Measurements from ENCODE around the gene OAS3. TPM values are rescaled to one million over a fixed set of nuclear protein-coding genes. Genes with fewer than 3 reads are reported as not detected.

The OAS3 gene
- total RNA-seq, 1 donor from 2014 or later, result 7.0 TPM

- no peak for TF ChIP-seq CTCF (IDR thresholded peaks at IDR 0.05)
Measured at GRCh38 chr12:112964067-112964670, 25.9 kb downstream of the OAS3 start.

GRCh38 chr12:112964915-112965314 lies 26.6 kb downstream of the OAS3 start:
- no peak overlapping the region for H3K4me3 ChIP-seq
- peaks cover 18 to 27% of the 10 kb centered on the region in 2 donors for H3K36me3 ChIP-seq
- intact Hi-C loops (cut with DNase I), result no loop called here
- TF ChIP-seq CTCF (IDR thresholded peaks at IDR 0.05), result no peak
- no peak overlapping the region for H3K27ac ChIP-seq
- H3K4me1 ChIP-seq, result no peaks in the 10 kb centered on the region
- no peak for DNase-seq (ENCODE audit: low spot score in 2 of 2)
- H3K9me3 ChIP-seq, result no peaks in the 10 kb centered on the region
- H3K27me3 ChIP-seq, result no peaks in the 10 kb centered on the region

More at GRCh38 chr12:112964067-112964670, 25.9 kb downstream of the OAS3 start:
- intact Hi-C loops (cut with DNase I), result no loop called here
- Histone ChIP-seq H3K27me3 (no peaks in the 10 kb centered on the region), H3K4me1 (no peaks in the 10 kb centered on the region), H3K4me3 (no peak overlapping the region), H3K36me3 (peaks cover 18 to 22% of the 10 kb centered on the region in 2 donors), H3K27ac (no peak overlapping the region), H3K9me3 (no peaks in the 10 kb centered on the region)
- DNase-seq (ENCODE audit: low spot score in 2 of 2), result no peak

- Histone ChIP-seq H3K27ac (no peak overlapping the region), H3K4me3 (no peak overlapping the region), H3K27me3 (no peaks in the 10 kb centered on the region), H3K4me1 (no peaks in the 10 kb centered on the region), H3K36me3 (peaks cover 18 to 27% of the 10 kb centered on the region in 2 donors), H3K9me3 (no peaks in the 10 kb centered on the region)
- no peak for TF ChIP-seq CTCF (IDR thresholded peaks at IDR 0.05)
- intact Hi-C loops (cut with DNase I), result no loop called here
- no peak for DNase-seq (ENCODE audit: low spot score in 2 of 2)
Measured at GRCh38 chr12:112965643-112966042, 27.4 kb downstream of the OAS3 start.

- Histone ChIP-seq H3K27ac (no peak overlapping the region), H3K4me3 (no peak overlapping the region), H3K36me3 (peaks cover 6 to 21% of the 10 kb centered on the region in 2 donors), H3K27me3 (no peaks in the 10 kb centered on the region), H3K4me1 (no peaks in the 10 kb centered on the region), H3K9me3 (no peaks in the 10 kb centered on the region)
- intact Hi-C loops (cut with DNase I), result no loop called here
- TF ChIP-seq CTCF (IDR thresholded peaks at IDR 0.05), result no peak
- DNase-seq (ENCODE audit: low spot score in 2 of 2), result no peak
Measured at GRCh38 chr12:112967306-112967705, 29.0 kb downstream of the OAS3 start.

GRCh38 chr12:112967858-112968257 lies 29.6 kb downstream of the OAS3 start:
- no peak overlapping the region for H3K4me3 ChIP-seq
- H3K4me1 ChIP-seq, result no peaks in the 10 kb centered on the region
- intact Hi-C loops (cut with DNase I), result no loop called here
- peaks cover 3 to 17% of the 10 kb centered on the region in 2 donors for H3K36me3 ChIP-seq
- H3K9me3 ChIP-seq, result no peaks in the 10 kb centered on the region
- DNase-seq (ENCODE audit: low spot score in 2 of 2), result no peak
- no peak overlapping the region for H3K27ac ChIP-seq
- no peaks in the 10 kb centered on the region for H3K27me3 ChIP-seq
- TF ChIP-seq CTCF (IDR thresholded peaks at IDR 0.05), result no peak

All from ascending aorta (tissue), 2 donors.